SH-SY5Y (cell line): ENCODE data around the gene PTPN14.

ENCODE experiments used
- GATA2 ChIP-seq: IDR thresholded peaks from 2 replicates; pipeline ENCODE4 v1.6.1; 2011; ENCODE audit warnings: mild to moderate bottlenecking, low read depth, low read length
- GATA3 ChIP-seq: IDR thresholded peaks from 2 replicates; pipeline ENCODE4 v1.6.1; 2011; ENCODE audit warnings: low read depth, mild to moderate bottlenecking, low read length, moderate library complexity

- TF ChIP-seq GATA3 (no peak), GATA2 (no peak)
These were observed 248.1 kb downstream of the PTPN14 start for GRCh38 chr1:214303141-214303930.
